ENCODE measurements around the gene PLCB1. TPM values are rescaled to one million over a fixed set of nuclear protein-coding genes. Genes with fewer than 3 reads are reported as not detected.

The PLCB1 gene
- total RNA-seq, 4 donors from 2014 or later, result 13.5 to 110 (median 30.4) TPM

DNA sequence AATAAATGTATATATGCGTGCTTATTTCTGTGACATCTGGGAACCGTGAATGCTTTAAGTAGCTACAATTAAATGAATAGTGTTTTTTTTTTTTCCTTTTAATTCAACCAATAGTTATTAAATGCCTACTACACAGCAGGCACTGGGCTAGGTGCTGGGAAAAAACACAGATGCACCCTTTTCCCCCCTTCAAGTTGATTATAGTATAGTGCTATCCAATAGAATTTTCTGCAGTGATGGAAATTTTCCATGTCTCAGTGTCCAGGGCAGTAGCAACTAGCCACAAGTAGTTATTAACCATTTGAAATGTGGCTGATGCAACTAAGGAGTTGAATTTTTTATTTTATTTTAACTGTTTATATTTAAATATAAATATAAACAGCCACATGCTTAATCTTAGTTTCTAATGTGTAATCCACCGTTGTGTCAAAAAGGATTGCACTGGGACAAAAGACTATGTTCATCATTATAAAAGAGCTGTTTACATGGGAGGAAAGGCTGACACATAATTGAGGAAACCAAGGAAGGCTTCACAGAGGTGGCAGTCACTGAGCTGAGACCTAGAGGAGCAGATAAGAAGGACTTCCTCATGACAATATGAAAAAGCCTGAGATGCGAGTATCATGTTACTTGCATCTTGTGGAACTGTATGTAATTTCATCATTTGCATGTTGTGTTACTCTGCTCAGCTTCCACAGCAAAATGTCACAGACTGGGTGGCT is 675.6 kb downstream of the PLCB1 start:
- Histone ChIP-seq H3K27ac (no peak overlapping the region), H3K4me3 (no peak overlapping the region), H3K4me1 (no peaks in the 10 kb centered on the region), H3K9me3 (no peaks in the 10 kb centered on the region), H3K36me3 (no peaks in the 10 kb centered on the region), H3K27me3 (no peaks in the 10 kb centered on the region)
- TF ChIP-seq, protein P1, sequence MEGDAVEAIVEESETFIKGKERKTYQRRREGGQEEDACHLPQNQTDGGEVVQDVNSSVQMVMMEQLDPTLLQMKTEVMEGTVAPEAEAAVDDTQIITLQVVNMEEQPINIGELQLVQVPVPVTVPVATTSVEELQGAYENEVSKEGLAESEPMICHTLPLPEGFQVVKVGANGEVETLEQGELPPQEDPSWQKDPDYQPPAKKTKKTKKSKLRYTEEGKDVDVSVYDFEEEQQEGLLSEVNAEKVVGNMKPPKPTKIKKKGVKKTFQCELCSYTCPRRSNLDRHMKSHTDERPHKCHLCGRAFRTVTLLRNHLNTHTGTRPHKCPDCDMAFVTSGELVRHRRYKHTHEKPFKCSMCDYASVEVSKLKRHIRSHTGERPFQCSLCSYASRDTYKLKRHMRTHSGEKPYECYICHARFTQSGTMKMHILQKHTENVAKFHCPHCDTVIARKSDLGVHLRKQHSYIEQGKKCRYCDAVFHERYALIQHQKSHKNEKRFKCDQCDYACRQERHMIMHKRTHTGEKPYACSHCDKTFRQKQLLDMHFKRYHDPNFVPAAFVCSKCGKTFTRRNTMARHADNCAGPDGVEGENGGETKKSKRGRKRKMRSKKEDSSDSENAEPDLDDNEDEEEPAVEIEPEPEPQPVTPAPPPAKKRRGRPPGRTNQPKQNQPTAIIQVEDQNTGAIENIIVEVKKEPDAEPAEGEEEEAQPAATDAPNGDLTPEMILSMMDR (IDR thresholded peaks at IDR 0.05), result no peak
- TF ChIP-seq POLR2A (IDR thresholded peaks at IDR 0.05), result no peak
- intact Hi-C loops (cut with DNase I; ENCODE audit: low total_unique reads), result no loop called here
- no peak for DNase-seq

DNA sequence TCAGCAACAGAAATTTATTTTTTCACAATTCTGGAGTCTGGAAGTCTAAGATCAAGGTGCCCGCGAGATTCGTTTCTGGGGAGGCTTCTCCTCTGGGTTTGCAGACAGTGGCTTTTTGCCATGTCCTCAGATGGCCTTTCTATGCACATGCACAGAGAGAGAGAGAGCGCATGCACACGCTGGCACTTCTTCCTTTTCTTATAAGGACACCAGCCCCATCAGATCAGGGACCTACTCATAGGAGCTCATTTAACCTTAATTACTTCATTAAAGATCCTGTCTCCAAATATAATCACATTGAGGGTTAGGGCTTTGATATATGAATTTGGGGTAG is 676.1 kb downstream of the PLCB1 start:
- H3K27me3 ChIP-seq, result no peaks in the 10 kb centered on the region
- TF ChIP-seq, protein P1 (IDR thresholded peaks at IDR 0.05), result no peak
- no peak for TF ChIP-seq POLR2A (IDR thresholded peaks at IDR 0.05)
- DNase-seq, result no peak
- no peaks in the 10 kb centered on the region for H3K36me3 ChIP-seq
- no peaks in the 10 kb centered on the region for H3K9me3 ChIP-seq
- H3K27ac ChIP-seq, result no peak overlapping the region
- intact Hi-C loops (cut with DNase I; ENCODE audit: low total_unique reads), result no loop called here
- no peaks in the 10 kb centered on the region for H3K4me1 ChIP-seq
- no peak overlapping the region for H3K4me3 ChIP-seq

DNA sequence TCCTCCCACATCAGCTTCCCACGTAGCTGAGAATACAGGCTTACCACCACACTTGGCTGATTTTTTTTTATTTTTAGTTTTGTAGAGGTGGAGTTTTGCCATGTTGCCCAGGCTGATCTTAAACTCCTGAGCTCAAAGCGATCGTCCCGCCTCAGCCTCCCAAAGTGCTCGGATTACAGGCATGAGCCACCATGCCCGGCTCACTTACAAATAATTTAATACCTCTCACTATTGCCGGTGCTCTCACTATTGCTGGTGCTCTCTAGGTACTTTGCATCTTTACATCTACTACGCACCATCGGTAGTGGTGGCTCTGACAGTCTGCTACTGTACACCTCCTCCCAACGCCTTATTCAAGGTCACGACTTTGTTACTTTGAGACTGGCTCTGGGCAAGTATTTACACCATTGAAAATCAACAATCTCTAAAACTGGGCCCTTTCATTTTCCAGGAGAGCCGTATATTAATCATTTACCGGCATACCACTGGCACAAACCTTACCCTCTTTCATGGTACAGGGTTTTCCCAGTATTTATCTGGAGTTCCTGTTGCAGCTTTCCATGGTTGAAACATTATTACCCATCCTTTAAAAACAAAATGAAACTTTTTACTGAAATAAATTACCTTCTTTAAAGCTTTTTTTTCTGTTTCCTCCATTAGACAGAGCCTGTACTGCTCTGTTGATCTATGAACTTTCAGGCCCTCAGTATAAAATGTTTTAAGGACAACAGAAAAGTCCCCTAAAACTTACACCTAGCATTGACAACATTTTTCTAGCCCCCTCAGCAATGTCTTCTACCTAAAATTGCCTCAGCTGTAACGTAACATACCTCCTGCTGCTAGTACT is 677.3 kb downstream of the PLCB1 start:
- TF ChIP-seq POLR2A (IDR thresholded peaks at IDR 0.05), result no peak
- TF ChIP-seq, protein P1 (IDR thresholded peaks at IDR 0.05), result no peak
- no peaks in the 10 kb centered on the region for H3K9me3 ChIP-seq
- no peak overlapping the region for H3K4me3 ChIP-seq
- H3K4me1 ChIP-seq, result no peaks in the 10 kb centered on the region
- H3K27ac ChIP-seq, result peak overlapping the region in 1 of 2 donors; percentile 47
- intact Hi-C loops (cut with DNase I; ENCODE audit: low total_unique reads), result no loop called here
- no peaks in the 10 kb centered on the region for H3K36me3 ChIP-seq
- H3K27me3 ChIP-seq, result no peaks in the 10 kb centered on the region
- DNase-seq, result no peak

DNA sequence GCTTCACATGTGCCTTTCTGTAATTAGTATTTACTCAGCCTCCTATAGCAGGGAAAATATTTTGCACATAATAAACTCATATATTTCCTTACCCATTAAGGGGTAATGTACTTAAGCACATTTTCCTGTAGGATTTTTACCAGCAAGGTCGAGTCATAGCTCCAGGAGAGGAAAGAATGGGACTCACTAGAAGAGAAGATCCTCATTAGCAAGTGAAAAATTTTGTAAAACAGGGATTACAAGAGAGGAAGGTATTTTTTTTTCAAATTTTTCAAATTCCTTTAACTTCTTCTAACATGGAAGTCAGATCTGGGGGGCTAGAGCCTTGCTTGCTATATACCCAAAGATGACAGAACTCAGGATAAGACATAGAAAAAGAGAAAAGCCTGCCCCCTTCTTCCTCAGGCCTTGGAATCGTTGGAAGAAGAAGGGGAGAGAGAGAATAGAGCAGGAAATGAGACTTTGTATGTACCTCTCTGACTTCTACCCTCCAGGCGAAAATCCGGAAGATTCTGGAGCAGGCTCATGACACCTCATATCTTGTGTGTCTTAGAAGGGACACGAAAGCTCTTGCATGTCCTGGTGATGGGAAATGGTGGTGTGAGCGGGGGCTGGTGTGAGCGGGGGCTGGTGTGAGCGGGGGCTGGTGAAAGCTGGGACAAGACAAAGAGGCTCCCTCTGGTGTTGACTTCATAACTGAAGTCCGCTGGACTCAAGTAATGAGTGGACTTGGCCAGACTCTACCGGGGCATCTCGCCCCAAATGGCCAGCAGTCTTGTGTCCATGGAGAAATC is 679.9 kb downstream of the PLCB1 start:
- peak in 1 of 2 donors; percentile 13 for DNase-seq
- no peaks in the 10 kb centered on the region for H3K9me3 ChIP-seq
- no peak overlapping the region for H3K4me3 ChIP-seq
- intact Hi-C loops (cut with DNase I; ENCODE audit: low total_unique reads), result no loop called here
- H3K4me1 ChIP-seq, result no peaks in the 10 kb centered on the region
- no peaks in the 10 kb centered on the region for H3K27me3 ChIP-seq
- H3K36me3 ChIP-seq, result no peaks in the 10 kb centered on the region
- no peak for TF ChIP-seq POLR2A (IDR thresholded peaks at IDR 0.05)
- TF ChIP-seq, protein P1 (IDR thresholded peaks at IDR 0.05), result no peak
- H3K27ac ChIP-seq, result peak overlapping the region; percentile 41 to 57

Measured in uterus (tissue), 4 donors.